AG08395 (cell line): ENCODE measurements around the gene DDI2.

Source experiments
- DNase-seq: peaks from one replicate; pipeline ENCODE4 v3.0.0; 2012; ENCODE audit warnings: mixed read lengths, low spot score

The DDI2 gene

GRCh38 chr1:15605398-15606383 lies 11.6 kb upstream of the DDI2 start:
- no peak for DNase-seq

GRCh38 chr1:15609631-15610030 lies 7.6 kb upstream of the DDI2 start:
- peak; percentile 27 for DNase-seq

GRCh38 chr1:15610167-15610566 lies 7.1 kb upstream of the DDI2 start:
- no peak for DNase-seq

- DNase-seq: peak; percentile 15
Observed at GRCh38 chr1:15616373-15617172, 685 bp upstream of the DDI2 start.

- no peak for DNase-seq
Observed at GRCh38 chr1:15618077-15618654, 908 bp downstream of the DDI2 start.

GRCh38 chr1:15618655-15619525 lies 1.6 kb downstream of the DDI2 start:
- peak; percentile 53 for DNase-seq

GRCh38 chr1:15620155-15620545 lies 2.9 kb downstream of the DDI2 start:
- DNase-seq: peak; percentile 48

GRCh38 chr1:15620902-15621682 lies 3.8 kb downstream of the DDI2 start:
- no peak for DNase-seq

- no peak for DNase-seq
Observed at GRCh38 chr1:15621975-15622374, 4.7 kb downstream of the DDI2 start.

GRCh38 chr1:15622712-15623373 lies 5.6 kb downstream of the DDI2 start:
- no peak for DNase-seq

GRCh38 chr1:15623435-15623834 lies 6.2 kb downstream of the DDI2 start:
- DNase-seq: no peak

GRCh38 chr1:15624133-15624714 lies 7.0 kb downstream of the DDI2 start:
- DNase-seq: no peak

- no peak for DNase-seq
Observed at GRCh38 chr1:15625056-15625917, 8.0 kb downstream of the DDI2 start.

- no peak for DNase-seq
Observed at GRCh38 chr1:15626269-15626950, 9.2 kb downstream of the DDI2 start.

- peak; percentile 35 for DNase-seq
Observed at GRCh38 chr1:15627343-15627988, 10.2 kb downstream of the DDI2 start.

GRCh38 chr1:15628003-15628402 lies 10.7 kb downstream of the DDI2 start:
- no peak for DNase-seq

GRCh38 chr1:15633756-15634420 lies 16.6 kb downstream of the DDI2 start:
- no peak for DNase-seq
